MCF 10A (cell line): Measurements from ENCODE around the gene CDHR3. TPM values are rescaled to one million over a fixed set of nuclear protein-coding genes. Genes with fewer than 3 reads are reported as not detected.

ENCODE experiments used
- BruUV-seq: library from RNA; stranded (reverse); fragments of 400-500 nt; replicated peaks from 2 replicates; lab custom pipeline; 2021; lab: Mats Ljungman, UMichigan
- CTCF ChIA-PET: fragments of 300-600 bp; sonication (Branson Sonifier 250); formaldehyde crosslinking; extraction: SDS; loops from one replicate; lab custom pipeline; 2021; ENCODE audit warnings: antibody characterized with exemption, inconsistent platforms; lab: Yijun Ruan, JAX
- POLR2A ChIA-PET: fragments of 300-600, 350-650 bp; sonication (Branson Sonifier 250); formaldehyde crosslinking; extraction: SDS; loops from one replicate; lab custom pipeline; 2020; ENCODE audit warnings: antibody characterized with exemption, inconsistent platforms; lab: Yijun Ruan, JAX
- DNase-seq: peaks from one replicate; pipeline ENCODE4 v3.0.0-alpha.2; 2018; ENCODE audit not compliant: unreplicated experiment
- H3K27ac Mint-ChIP-seq: one replicate; pipeline ENCODE4 v1.8.0; 2022; ENCODE audit warnings: mild to moderate bottlenecking, low read depth, mixed read lengths; ENCODE audit not compliant: unreplicated experiment
- H3K27me3 Mint-ChIP-seq: one replicate; pipeline ENCODE4 v1.8.0; 2022; ENCODE audit warnings: mixed read lengths; ENCODE audit not compliant: insufficient read depth, unreplicated experiment
- H3K36me3 Mint-ChIP-seq: one replicate; pipeline ENCODE4 v1.8.0; 2022; ENCODE audit warnings: mild to moderate bottlenecking, moderate library complexity, mixed read lengths; ENCODE audit not compliant: insufficient read depth, unreplicated experiment
- H3K4me1 Mint-ChIP-seq: one replicate; pipeline ENCODE4 v1.8.0; 2022; ENCODE audit warnings: mixed read lengths; ENCODE audit not compliant: insufficient read depth, unreplicated experiment
- H3K4me3 Mint-ChIP-seq: one replicate; pipeline ENCODE4 v1.8.0; 2022; ENCODE audit warnings: mild to moderate bottlenecking, moderate library complexity, mixed read lengths; ENCODE audit not compliant: unreplicated experiment
- H3K9me3 Mint-ChIP-seq: one replicate; pipeline ENCODE4 v1.8.0; 2022; ENCODE audit warnings: mixed read lengths; ENCODE audit not compliant: unreplicated experiment
- intact Hi-C: fragments of 100-400 bp; cut with micrococcal nuclease; formaldehyde crosslinking; loops from 2 replicates; pipeline ENCODE4 v1.14.1; 2022
- total RNA-seq: library from RNA; stranded (reverse); gene quantifications from 2 replicates; pipeline ENCODE4 v1.2.3, GENCODE V29; 2022
- TF ChIP-seq, protein P1 (sequence below): fragments of 200-600 bp; IDR thresholded peaks from one replicate; pipeline ENCODE4 v1.8.0; 2022; ENCODE audit warnings: antibody characterized with exemption, mild to moderate bottlenecking; ENCODE audit not compliant: unreplicated experiment

Gene CDHR3
- total RNA-seq, 1 experiment from 2014 or later: 0.19 TPM

DNA sequence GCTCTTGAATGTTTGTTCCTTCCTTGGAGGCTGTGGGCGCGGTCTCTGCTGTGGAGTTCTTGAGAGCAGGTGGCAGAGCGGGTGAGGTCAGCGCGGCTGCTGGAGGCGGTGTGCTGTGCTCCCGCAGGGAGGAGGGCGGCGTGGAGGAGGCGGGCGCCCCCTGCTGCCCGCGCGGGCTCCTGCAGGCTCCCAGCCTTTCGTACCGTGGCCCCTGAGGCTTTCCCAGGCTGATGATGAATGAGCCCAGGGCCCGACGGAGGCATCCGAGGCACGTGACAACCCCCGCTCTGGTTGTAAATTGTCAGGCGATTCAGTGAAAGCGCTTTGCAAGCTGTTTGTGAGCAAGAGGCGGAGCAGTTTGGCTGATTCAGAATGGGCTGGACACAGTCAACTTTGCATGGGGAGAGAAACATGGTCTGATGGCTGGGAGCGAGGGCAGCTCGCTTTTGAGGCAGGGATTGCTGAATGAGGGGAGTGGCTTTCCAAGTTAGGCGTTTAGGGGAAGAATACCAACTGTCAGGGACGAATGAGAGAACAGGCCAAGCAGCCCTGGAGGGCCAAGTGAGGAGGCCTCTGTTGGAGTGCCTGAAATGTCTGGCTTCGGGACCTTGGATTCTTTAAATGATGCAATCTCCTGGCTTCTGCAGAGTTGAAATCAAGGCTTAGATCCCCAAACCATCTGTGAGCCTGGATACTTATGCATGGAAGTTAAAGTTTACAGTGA lies 46.6 kb downstream of the CDHR3 start:
- peaks cover 14% of the 10 kb centered on the region for H3K4me1 Mint-ChIP-seq
- no TSS peak for BruUV-seq
- ChIA-PET CTCF (interaction anchor here (0.5 to 4.3 kb wide), 20 partner anchors 10 to 417 kb away, joined by 3 to 46 read pairs (median 3); partner anchors contain the start of gene CDHR3), POLR2A (interaction anchor here (0.7 kb wide), 1 partner anchor 249 kb away, joined by 4 read pairs; no protein-coding TSS in a partner anchor)
- H3K9me3 Mint-ChIP-seq: peaks cover 16% of the 10 kb centered on the region
- TF ChIP-seq, protein P1, sequence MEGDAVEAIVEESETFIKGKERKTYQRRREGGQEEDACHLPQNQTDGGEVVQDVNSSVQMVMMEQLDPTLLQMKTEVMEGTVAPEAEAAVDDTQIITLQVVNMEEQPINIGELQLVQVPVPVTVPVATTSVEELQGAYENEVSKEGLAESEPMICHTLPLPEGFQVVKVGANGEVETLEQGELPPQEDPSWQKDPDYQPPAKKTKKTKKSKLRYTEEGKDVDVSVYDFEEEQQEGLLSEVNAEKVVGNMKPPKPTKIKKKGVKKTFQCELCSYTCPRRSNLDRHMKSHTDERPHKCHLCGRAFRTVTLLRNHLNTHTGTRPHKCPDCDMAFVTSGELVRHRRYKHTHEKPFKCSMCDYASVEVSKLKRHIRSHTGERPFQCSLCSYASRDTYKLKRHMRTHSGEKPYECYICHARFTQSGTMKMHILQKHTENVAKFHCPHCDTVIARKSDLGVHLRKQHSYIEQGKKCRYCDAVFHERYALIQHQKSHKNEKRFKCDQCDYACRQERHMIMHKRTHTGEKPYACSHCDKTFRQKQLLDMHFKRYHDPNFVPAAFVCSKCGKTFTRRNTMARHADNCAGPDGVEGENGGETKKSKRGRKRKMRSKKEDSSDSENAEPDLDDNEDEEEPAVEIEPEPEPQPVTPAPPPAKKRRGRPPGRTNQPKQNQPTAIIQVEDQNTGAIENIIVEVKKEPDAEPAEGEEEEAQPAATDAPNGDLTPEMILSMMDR: peak; percentile 96
- DNase-seq: peak; percentile 89
- no peaks in the 10 kb centered on the region for H3K27me3 Mint-ChIP-seq
- intact Hi-C loops: loop anchor here (1.0 kb wide), 4 partner anchors 75 to 357 kb away; partner anchors contain the start of gene ATXN7L1
- H3K4me3 Mint-ChIP-seq: peak overlapping the region; percentile 32
- no peaks in the 10 kb centered on the region for H3K36me3 Mint-ChIP-seq
- no peak overlapping the region for H3K27ac Mint-ChIP-seq

DNA sequence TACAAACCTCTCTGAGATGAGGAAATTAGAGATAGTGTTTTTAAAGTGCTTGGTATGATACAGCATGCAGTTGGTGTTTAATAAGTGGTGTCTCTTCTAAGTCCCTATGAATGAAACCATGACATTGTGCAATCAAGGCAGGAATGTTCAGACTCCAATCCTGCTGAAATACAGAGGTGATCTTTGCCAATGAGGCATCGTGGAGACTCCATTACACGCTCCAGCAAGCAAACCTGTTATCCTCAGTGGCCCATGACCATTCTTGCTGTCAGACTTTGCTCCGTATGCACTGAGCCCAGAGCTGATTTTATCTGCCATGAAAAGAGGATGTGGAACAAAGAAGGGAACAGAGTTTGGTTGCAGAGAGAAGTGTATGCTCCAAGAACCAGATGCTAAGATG lies 47.3 kb downstream of the CDHR3 start:
- intact Hi-C loops: no loop called here
- DNase-seq: peak; percentile 25
- Mint-ChIP-seq H3K36me3 (no peaks in the 10 kb centered on the region), H3K27ac (no peak overlapping the region), H3K27me3 (no peaks in the 10 kb centered on the region), H3K9me3 (peaks cover 16% of the 10 kb centered on the region), H3K4me3 (no peak overlapping the region), H3K4me1 (peaks cover 14% of the 10 kb centered on the region)
- CTCF ChIA-PET: interaction anchor here (0.6 to 4.3 kb wide), 17 partner anchors 9 to 418 kb away, joined by 3 to 46 read pairs (median 3); partner anchors contain the start of gene CDHR3
- POLR2A ChIA-PET: interaction anchor here (0.7 kb wide), 1 partner anchor 250 kb away, joined by 4 read pairs; no protein-coding TSS in a partner anchor
- no TSS peak for BruUV-seq
- TF ChIP-seq, protein P1: no peak

DNA sequence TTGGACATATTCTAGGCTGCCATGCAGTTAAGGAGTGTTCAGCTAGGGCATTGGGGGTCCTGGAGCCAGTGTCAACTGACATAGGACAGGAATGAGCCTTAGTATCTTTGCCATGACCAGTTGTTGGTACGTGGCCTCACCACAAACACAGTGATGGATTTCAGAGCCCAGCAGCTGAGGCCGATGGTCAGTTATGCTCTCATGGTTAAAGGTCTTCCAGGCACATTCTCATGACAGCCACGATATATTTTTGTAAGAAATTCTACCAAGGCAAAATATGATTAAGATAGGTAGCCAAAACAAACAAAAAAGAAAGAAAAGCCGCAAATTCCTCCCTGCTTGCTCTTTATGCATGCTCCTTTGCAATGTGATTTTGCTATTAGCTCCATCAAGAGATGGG lies 47.8 kb downstream of the CDHR3 start:
- Mint-ChIP-seq H3K27me3 (no peaks in the 10 kb centered on the region), H3K4me1 (peaks cover 14% of the 10 kb centered on the region), H3K9me3 (peaks cover 12% of the 10 kb centered on the region), H3K4me3 (no peak overlapping the region), H3K27ac (no peak overlapping the region), H3K36me3 (no peaks in the 10 kb centered on the region)
- CTCF ChIA-PET: interaction anchor here (1.0 to 4.3 kb wide), 4 partner anchors 14 to 250 kb away, joined by 3 to 46 read pairs (median 6); no protein-coding TSS in a partner anchor
- POLR2A ChIA-PET: no interaction called here
- BruUV-seq: no TSS peak
- intact Hi-C loops: no loop called here
- DNase-seq: no peak
- TF ChIP-seq, protein P1: no peak

DNA sequence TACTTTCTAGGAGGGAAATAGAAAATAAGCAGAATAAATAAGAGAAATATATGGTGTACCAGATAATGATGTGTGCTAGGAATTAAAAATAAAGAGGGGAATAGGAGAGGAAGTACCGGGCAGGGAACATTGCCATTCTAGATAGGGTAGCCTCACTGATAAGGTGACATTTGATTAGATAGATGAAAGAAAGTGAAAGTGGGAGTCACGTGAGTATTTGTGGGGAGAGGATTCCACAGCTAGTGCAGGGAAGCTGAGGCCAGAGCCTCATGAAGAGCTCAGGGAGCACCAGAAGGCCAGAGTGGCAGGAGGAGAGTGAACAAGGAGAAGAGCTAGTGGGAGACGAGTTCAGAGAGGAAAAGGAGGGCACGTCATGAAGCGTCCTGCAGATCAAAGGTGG lies 49.1 kb downstream of the CDHR3 start:
- TF ChIP-seq, protein P1: no peak
- Mint-ChIP-seq H3K4me1 (peaks cover 14% of the 10 kb centered on the region), H3K9me3 (peaks cover 5% of the 10 kb centered on the region), H3K4me3 (no peak overlapping the region), H3K27me3 (no peaks in the 10 kb centered on the region), H3K27ac (no peak overlapping the region), H3K36me3 (no peaks in the 10 kb centered on the region)
- no peak for DNase-seq
- ChIA-PET POLR2A (no interaction called here), CTCF (interaction anchor here (1.2 kb wide), 1 partner anchor 359 kb away, joined by 4 read pairs; no protein-coding TSS in a partner anchor)
- intact Hi-C loops: no loop called here
- no TSS peak for BruUV-seq
